Uterus (tissue), 2 donors: ENCODE measurements around the gene DCDC2B.

Experiments
- CTCF ChIP-seq, 4 experiments: fragments of 200-600 bp in 2 of 4; fragments of 450-650 bp in 2 of 4; sonication (generic) in 2 of 4; IDR thresholded peaks; one replicate each; pipeline ENCODE4 v1.5.1; 2016 to 2019; ENCODE audit warnings: antibody characterized with exemption in 4 of 4, mild to moderate bottlenecking in 2 of 4, moderate library complexity in 1 of 4
- POLR2A ChIP-seq, 2 donors: fragments of 450-650 bp; IDR thresholded peaks; one replicate each; pipeline ENCODE4 v1.6.1; 2016; ENCODE audit warnings: antibody characterized with exemption in 2 of 2, mild to moderate bottlenecking in 1 of 2, moderate library complexity in 1 of 2

- TF ChIP-seq POLR2A (IDR thresholded peaks at IDR 0.05) (no peak), CTCF (IDR thresholded peaks at IDR 0.05) (no peak)
Measured at GRCh38 chr1:32241001-32241763, 32.3 kb downstream of the DCDC2B start.
